ENCODE results near the gene INTS14.
A peak's percentile ranks its signal among the peaks of the same experiment; 100 is the strongest.

INTS14 gene

GRCh38 chr15:65610871-65611718 is at the start of gene INTS14:
TSS of gene INTS14 (minus strand) at chr15:65611131. CDS start at chr15:65607380, 3,751 bp downstream.
- H3K36me3 ChIP-seq (ENCODE audit: insufficient read depth, low read depth, low read length) = 0 out of 2 replicates have a peak, but pooled peaks cover 10% of the 10 kb centered on the region
- peak within 1 kb of the TSS; percentile 91 for H3K4me3 ChIP-seq (ENCODE audit: low read length)
- peak within 1 kb of the TSS; percentile 94 for H3K9ac ChIP-seq (ENCODE audit: low read depth, low read length)
- no peaks in the 10 kb centered on the region for H3K9me3 ChIP-seq (ENCODE audit: insufficient read depth, low read depth, low read length)
- H3K27ac ChIP-seq (ENCODE audit: low read length) = peak within 1 kb of the TSS; percentile 73
- no peaks in the 10 kb centered on the region for H3K27me3 ChIP-seq (ENCODE audit: insufficient read depth, low read length)
- H3K4me1 ChIP-seq (ENCODE audit: insufficient read depth, low read length) = peaks cover 7% of the 10 kb centered on the region; the same call in 1 of the 2 replicates

- Histone ChIP-seq H3K36me3 (ENCODE audit: insufficient read depth, low read depth, low read length) (no peaks in the 10 kb centered on the region), H3K27me3 (ENCODE audit: insufficient read depth, low read length) (no peaks in the 10 kb centered on the region), H3K4me1 (ENCODE audit: insufficient read depth, low read length) (no peaks in the 10 kb centered on the region), H3K9ac (ENCODE audit: low read depth, low read length) (no peak overlapping the region), H3K9me3 (ENCODE audit: insufficient read depth, low read depth, low read length) (no peaks in the 10 kb centered on the region), H3K27ac (ENCODE audit: low read length) (no peak overlapping the region), H3K4me3 (ENCODE audit: low read length) (no peak overlapping the region)
Measured at GRCh38 chr15:65659502-65660052, 48.6 kb upstream of the INTS14 start.

- H3K27ac ChIP-seq (ENCODE audit: low read length) = no peak overlapping the region
- H3K9me3 ChIP-seq (ENCODE audit: insufficient read depth, low read depth, low read length) = no peaks in the 10 kb centered on the region
- H3K9ac ChIP-seq (ENCODE audit: low read depth, low read length) = no peak overlapping the region
- no peaks in the 10 kb centered on the region for H3K36me3 ChIP-seq (ENCODE audit: insufficient read depth, low read depth, low read length)
- H3K27me3 ChIP-seq (ENCODE audit: insufficient read depth, low read length) = no peaks in the 10 kb centered on the region
- H3K4me1 ChIP-seq (ENCODE audit: insufficient read depth, low read length) = no peaks in the 10 kb centered on the region
- H3K4me3 ChIP-seq (ENCODE audit: low read length) = no peak overlapping the region
Measured at GRCh38 chr15:65655457-65655856, 44.5 kb upstream of the INTS14 start.

GRCh38 chr15:65655026-65655425 is 44.1 kb upstream of the INTS14 start:
- H3K9ac ChIP-seq (ENCODE audit: low read depth, low read length) = no peak overlapping the region
- no peaks in the 10 kb centered on the region for H3K36me3 ChIP-seq (ENCODE audit: insufficient read depth, low read depth, low read length)
- no peaks in the 10 kb centered on the region for H3K27me3 ChIP-seq (ENCODE audit: insufficient read depth, low read length)
- no peak overlapping the region for H3K27ac ChIP-seq (ENCODE audit: low read length)
- no peaks in the 10 kb centered on the region for H3K4me1 ChIP-seq (ENCODE audit: insufficient read depth, low read length)
- no peaks in the 10 kb centered on the region for H3K9me3 ChIP-seq (ENCODE audit: insufficient read depth, low read depth, low read length)
- H3K4me3 ChIP-seq (ENCODE audit: low read length) = no peak overlapping the region

GRCh38 chr15:65653801-65654521 is 43.0 kb upstream of the INTS14 start:
- H3K27ac ChIP-seq (ENCODE audit: low read length) = no peak overlapping the region
- no peaks in the 10 kb centered on the region for H3K36me3 ChIP-seq (ENCODE audit: insufficient read depth, low read depth, low read length)
- H3K27me3 ChIP-seq (ENCODE audit: insufficient read depth, low read length) = no peaks in the 10 kb centered on the region

GRCh38 chr15:65653341-65653740 is 42.4 kb upstream of the INTS14 start:
- no peak overlapping the region for H3K27ac ChIP-seq (ENCODE audit: low read length)
- no peaks in the 10 kb centered on the region for H3K4me1 ChIP-seq (ENCODE audit: insufficient read depth, low read length)
- no peaks in the 10 kb centered on the region for H3K27me3 ChIP-seq (ENCODE audit: insufficient read depth, low read length)
- no peaks in the 10 kb centered on the region for H3K9me3 ChIP-seq (ENCODE audit: insufficient read depth, low read depth, low read length)
- H3K4me3 ChIP-seq (ENCODE audit: low read length) = no peak overlapping the region
- no peak overlapping the region for H3K9ac ChIP-seq (ENCODE audit: low read depth, low read length)
- H3K36me3 ChIP-seq (ENCODE audit: insufficient read depth, low read depth, low read length) = no peaks in the 10 kb centered on the region

More at GRCh38 chr15:65653801-65654521, 43.0 kb upstream of the INTS14 start:
- no peaks in the 10 kb centered on the region for H3K4me1 ChIP-seq (ENCODE audit: insufficient read depth, low read length)
- H3K4me3 ChIP-seq (ENCODE audit: low read length) = no peak overlapping the region
- no peaks in the 10 kb centered on the region for H3K9me3 ChIP-seq (ENCODE audit: insufficient read depth, low read depth, low read length)
- no peak overlapping the region for H3K9ac ChIP-seq (ENCODE audit: low read depth, low read length)

GRCh38 chr15:65651831-65652749 is 41.2 kb upstream of the INTS14 start:
- Histone ChIP-seq H3K4me1 (ENCODE audit: insufficient read depth, low read length) (no peaks in the 10 kb centered on the region), H3K36me3 (ENCODE audit: insufficient read depth, low read depth, low read length) (no peaks in the 10 kb centered on the region), H3K4me3 (ENCODE audit: low read length) (no peak overlapping the region), H3K9ac (ENCODE audit: low read depth, low read length) (no peak overlapping the region), H3K9me3 (ENCODE audit: insufficient read depth, low read depth, low read length) (no peaks in the 10 kb centered on the region), H3K27me3 (ENCODE audit: insufficient read depth, low read length) (no peaks in the 10 kb centered on the region), H3K27ac (ENCODE audit: low read length) (no peak overlapping the region)

- Histone ChIP-seq H3K4me1 (ENCODE audit: insufficient read depth, low read length) (peaks cover 4% of the 10 kb centered on the region; the same call in 1 of the 2 replicates), H3K4me3 (ENCODE audit: low read length) (no peak overlapping the region), H3K9me3 (ENCODE audit: insufficient read depth, low read depth, low read length) (no peaks in the 10 kb centered on the region), H3K9ac (ENCODE audit: low read depth, low read length) (no peak overlapping the region), H3K36me3 (ENCODE audit: insufficient read depth, low read depth, low read length) (no peaks in the 10 kb centered on the region), H3K27me3 (ENCODE audit: insufficient read depth, low read length) (no peaks in the 10 kb centered on the region), H3K27ac (ENCODE audit: low read length) (no peak overlapping the region)
Measured at GRCh38 chr15:65651042-65651322, 40.1 kb upstream of the INTS14 start.

GRCh38 chr15:65650312-65651041 is 39.5 kb upstream of the INTS14 start:
- H3K9me3 ChIP-seq (ENCODE audit: insufficient read depth, low read depth, low read length) = no peaks in the 10 kb centered on the region
- H3K27ac ChIP-seq (ENCODE audit: low read length) = no peak overlapping the region
- peaks cover 4% of the 10 kb centered on the region; the same call in 1 of the 2 replicates for H3K4me1 ChIP-seq (ENCODE audit: insufficient read depth, low read length)
- H3K27me3 ChIP-seq (ENCODE audit: insufficient read depth, low read length) = no peaks in the 10 kb centered on the region
- no peak overlapping the region for H3K4me3 ChIP-seq (ENCODE audit: low read length)
- H3K36me3 ChIP-seq (ENCODE audit: insufficient read depth, low read depth, low read length) = no peaks in the 10 kb centered on the region
- no peak overlapping the region for H3K9ac ChIP-seq (ENCODE audit: low read depth, low read length)

GRCh38 chr15:65646486-65646885 is 35.6 kb upstream of the INTS14 start:
- Histone ChIP-seq H3K9ac (ENCODE audit: low read depth, low read length) (no peak overlapping the region), H3K36me3 (ENCODE audit: insufficient read depth, low read depth, low read length) (no peaks in the 10 kb centered on the region), H3K9me3 (ENCODE audit: insufficient read depth, low read depth, low read length) (no peaks in the 10 kb centered on the region), H3K4me3 (ENCODE audit: low read length) (no peak overlapping the region), H3K27me3 (ENCODE audit: insufficient read depth, low read length) (no peaks in the 10 kb centered on the region), H3K4me1 (ENCODE audit: insufficient read depth, low read length) (peaks cover 4% of the 10 kb centered on the region; the same call in 1 of the 2 replicates), H3K27ac (ENCODE audit: low read length) (no peak overlapping the region)

Data from iPS-20b (cell line).